ENCODE measurements around the gene MSANTD2.
"Not testable (repeated sequence)": the region's sequence is repeated elsewhere in the genome, so short reads cannot be mapped to it uniquely, and the experiment has no call there.

Gene MSANTD2

DNA sequence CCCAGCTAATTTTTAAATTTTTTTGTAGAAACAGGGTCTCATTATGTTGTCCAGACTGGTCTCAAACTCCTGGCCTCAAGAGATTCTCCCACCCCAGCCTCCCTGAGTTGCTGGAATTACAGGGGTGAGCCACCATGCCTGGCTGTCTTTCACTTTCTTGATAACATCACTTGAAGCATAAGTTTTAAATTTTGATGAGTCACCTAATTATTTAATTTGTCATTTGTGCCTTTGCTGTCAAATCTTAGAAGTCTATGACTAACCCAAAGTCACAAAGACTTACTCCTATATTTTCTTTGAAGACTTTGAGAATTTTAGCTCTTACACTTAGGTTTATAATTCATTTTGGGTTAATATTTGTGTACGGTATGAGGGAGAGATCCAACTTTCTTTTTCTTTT is 14.5 kb upstream of the MSANTD2 start:
- DNase-seq = no peak

DNA sequence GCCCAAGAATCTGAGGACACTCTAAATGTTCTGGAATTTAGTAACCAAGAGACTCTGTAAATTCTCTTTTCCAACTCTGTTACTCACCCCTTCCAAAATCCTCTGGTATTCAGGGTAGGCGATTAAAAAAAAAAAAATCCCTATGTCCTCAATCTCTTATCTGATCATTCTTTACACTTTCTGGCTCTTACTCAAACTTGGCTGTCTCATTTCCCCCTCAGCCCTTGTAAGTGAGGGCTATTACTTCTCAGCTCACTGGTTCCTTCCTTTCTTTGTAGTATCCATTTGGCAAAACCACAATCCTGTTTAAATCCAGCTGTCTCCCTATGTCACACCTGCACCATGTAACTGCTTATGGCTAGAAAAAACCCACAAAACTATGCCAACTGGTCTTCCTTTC is 12.7 kb upstream of the MSANTD2 start:
- no peak for DNase-seq

DNA sequence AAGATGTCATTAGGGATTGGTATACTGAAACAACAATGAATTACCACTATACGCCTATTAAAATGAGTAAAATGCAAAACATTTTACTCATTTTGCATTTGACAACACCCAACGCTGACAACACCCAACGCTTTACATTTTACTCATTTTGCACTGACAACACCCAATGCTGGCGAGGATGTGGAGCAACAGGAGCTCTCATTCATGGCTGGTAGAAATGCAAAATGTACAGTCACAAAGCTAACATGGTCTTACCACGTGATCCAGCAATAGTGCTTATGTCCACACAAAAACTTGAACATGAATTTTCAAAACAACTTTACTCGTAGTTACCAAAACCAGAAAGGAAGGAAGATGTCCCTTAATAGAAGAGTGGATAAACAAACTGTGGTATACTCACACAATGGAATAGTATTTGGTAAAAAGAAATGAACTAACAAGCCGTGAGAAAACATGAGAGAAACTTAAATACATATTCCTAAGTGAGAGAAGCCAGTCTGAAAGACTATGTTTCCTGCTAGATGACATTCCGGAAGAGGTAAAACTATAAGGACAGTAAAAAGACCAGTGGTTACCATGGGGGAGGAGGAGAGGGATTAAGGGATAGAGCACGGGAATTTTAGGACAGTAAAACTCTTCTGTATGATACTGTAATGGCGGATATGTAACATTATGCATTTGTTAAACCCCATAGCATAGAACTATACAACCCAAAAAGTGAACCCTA is 11.4 kb upstream of the MSANTD2 start:
- no peak for DNase-seq

DNA sequence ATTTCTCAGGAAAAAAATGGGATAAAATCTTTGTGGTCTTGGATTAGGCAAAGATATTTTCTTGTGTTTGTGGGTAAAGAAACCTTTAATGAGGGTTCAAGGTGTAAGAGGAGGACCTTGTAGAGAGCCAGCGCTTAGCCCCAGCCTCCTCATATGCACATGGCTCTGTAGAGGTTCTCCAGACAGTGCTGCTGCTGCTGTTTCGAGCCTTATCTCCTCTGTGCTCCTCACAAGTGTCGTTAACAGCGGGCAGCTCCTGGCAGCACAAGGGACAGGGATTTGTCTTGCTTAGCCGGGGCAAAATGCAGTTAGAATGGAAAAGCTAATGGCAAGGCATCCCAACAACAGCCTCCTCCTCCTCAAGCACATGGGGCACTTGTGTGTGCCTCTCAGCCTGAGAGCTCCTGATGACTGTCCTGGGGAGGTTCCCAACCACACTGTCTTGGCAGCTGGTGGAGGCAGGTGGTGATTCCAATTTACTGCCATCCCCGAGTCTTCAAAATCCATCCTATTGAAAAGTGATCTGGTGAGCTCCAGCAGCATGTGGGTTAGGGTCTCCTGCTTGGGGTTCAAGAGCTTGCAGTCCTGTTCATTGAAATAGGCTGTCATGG is 7.6 kb upstream of the MSANTD2 start:
- no peak for DNase-seq

DNA sequence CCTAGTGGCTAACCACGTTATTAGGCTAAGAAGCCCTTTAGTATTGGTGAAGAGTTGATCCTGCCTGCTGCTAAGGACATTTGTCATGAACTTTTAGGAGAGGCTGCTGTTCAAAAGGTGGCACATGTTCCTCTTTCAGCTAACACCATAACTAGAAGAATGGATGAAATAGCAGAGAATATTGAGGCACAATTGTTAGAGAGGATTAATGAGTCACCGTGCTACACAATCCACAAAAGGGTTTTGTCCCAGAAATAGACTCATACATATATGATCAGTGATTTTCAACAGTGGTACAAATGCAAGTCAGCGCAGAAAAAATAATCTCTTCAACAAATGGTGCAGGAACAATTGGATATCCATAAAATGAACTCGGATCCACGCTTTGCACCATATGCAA is 7.0 kb upstream of the MSANTD2 start:
- DNase-seq = no peak

DNA sequence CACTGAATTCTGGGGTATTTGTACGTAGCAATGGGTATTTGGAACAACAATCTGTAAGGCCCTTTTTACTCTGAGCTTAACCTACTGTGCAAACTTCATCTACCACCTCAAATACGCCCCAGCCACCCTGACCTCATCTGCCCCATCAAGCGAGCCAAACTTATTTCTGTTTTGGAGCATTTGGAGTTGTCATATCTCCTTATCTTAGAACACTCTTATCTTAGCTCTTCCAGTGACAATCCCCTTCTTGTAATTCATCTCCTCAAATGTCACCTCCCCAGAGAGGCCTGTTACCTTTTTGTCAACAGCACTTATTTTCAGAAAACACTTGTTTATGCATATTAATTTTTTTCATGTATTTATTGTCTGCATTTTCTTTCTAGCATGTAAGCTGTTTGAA is 4.7 kb upstream of the MSANTD2 start:
- DNase-seq = no peak

DNA sequence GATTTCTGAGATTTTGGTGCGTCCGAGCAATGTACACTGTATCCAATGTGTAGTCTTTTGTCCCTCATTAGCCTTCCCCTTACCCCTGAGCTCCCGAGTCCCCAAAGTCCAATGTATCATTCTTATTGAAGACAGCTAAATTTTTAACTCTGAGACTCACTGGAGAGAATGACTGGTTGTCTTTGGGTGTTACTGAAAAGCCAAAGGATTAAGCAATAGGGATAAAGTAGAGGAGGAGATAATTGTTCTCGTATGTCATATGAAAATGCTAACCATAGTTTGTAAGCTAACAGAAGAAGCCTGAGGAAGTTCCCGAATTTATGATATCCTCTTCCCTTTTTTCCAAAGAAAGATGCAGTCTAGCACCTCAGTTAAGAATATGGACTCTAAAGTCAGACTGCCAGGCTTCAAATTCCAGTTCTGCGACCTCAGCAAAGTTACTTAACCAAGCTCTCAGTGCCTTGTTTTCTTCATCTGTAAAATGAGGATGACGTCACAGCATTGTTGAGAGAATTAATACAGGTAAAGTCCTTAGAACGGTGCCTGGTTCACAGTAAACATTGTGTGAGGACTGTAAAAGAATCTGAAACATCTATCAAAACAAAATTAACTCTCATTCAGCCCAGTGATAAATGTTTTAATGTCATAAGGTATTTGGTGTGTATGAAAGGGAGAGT is 1.6 kb upstream of the MSANTD2 start:
- no peak for DNase-seq

DNA sequence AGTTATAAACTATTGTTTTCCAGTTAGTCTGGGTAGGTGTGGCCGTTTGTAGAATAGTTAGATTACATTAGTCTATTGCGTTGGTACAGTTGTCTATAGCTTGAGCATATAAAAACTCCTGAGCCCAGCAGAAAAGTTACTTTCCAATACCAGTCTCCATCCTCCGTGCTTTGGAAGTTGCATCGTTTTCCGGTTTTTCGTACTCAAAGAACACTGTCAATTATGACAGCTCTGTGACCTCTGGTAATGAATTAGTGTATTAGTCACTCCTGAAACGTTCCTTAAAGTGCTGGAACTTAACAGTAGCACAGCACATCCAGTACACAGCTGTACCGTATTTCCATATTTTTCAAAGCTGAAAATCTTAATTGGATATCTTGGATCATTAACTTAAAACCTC is 808 bp upstream of the MSANTD2 start:
- DNase-seq = no peak

DNA sequence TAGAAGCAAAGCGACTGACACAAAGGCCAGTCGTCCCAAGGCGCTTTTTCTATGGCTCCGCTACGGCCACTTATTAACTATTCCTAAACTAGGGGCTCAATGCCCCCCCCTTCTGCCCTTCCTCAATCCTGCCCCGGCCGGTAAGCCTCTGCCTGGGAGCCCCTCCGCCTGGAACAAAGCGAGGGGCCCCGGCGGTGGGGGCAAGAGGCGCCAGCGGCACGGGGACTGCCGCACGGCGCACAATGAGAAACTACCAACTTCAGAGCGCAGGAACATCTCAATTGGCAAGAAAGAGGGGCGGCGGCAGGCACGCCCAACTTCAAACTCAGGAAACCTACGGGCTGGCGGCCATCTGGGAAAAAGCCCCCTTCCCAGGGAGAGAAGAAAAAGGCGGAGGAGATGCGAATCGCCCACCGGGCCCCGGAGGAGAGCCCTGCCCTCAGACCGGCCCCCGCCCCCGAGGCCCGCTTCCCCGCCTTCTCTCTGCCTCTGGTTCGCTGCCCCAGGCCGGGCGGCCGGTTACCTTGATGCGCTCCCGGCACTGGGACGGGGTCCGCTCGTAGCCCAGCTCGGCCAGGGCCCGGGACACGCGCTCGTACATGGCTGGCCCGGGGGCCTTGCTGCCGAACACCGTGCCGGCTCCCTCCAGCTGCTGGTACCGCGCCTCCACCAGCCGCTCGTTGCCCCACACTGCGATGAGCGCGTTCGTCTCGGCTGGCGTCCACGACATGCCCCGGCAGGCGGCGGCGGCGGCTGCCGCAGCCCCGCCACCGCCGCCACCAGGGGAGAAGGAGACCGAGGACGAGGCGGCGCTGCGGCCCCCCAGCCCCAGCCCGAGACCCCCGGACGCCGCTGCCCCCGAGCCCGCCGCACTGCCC is 619 bp downstream of the MSANTD2 start:
- peak; percentile 63 for DNase-seq

DNA sequence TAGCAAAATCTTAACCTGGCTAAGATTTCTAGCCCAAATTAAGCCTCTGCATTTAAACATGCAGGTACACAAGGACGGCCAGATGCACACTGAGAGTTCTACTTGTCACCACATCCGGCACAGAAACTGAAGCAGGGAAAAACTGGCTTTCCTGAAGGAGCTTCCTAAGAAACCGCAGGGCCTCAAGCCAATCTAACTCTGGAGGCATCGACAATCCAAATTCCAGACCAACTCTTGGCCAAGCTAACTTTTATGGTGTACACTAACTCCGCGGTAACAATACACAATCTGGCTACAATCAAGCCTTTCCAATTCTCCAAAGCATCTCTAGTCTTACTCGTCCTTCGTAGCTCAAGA is 1.2 kb downstream of the MSANTD2 start:
- no peak for DNase-seq

DNA sequence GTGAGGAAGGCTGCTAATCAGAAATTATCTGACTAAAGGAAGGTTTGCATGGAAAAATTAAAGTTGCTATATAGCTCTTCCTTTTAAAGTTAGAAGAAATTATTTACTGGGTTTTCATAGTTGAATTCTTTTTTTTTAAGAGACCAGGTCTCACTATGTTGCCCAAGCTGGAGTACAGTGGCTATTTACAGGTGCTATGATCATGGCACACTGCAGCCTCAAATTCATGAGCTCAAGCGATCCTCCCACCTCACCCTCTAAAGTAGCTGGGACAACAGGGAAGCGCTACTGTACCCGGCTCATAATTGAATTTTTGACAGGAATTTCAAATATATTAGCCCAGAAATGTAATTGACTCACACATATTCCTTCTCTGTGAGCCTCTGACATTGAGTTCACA is 3.9 kb downstream of the MSANTD2 start:
- DNase-seq = no peak

DNA sequence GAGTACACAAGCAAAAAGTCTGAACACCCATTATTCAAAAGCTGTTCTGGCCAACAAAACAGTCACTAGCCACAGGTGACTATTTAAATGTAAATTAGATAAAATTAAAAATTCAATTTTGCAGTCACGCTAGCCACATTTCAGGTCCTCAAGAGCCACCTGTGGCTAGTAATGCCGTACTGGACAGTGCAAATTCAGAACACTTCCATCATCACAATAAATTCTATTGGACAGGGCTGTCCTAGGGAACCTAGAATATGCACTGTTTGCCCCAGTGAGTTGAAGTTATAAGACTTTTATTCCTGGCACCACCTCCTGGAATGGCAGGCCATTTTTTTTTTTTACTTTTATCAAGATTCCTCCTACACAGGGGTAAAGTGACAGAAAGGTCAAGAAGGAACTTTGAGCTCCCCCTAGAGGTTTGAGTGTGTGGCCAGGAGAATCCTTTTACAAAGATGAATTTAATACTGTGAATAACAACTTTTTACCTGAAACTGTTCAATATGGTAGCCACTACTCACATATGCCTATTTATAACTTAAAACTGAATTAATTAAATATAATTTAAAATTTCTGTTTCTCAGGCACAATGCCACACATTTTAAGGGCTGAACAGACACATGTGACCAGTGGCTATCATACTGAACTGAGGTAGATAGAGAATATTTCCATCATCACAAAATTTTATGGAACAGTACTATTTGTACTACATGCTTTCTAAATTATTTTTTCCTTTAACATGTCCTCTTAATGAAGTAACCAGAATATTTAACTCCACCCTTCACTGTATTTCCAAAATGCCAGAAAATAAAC is 6.5 kb downstream of the MSANTD2 start:
- no peak for DNase-seq

DNA sequence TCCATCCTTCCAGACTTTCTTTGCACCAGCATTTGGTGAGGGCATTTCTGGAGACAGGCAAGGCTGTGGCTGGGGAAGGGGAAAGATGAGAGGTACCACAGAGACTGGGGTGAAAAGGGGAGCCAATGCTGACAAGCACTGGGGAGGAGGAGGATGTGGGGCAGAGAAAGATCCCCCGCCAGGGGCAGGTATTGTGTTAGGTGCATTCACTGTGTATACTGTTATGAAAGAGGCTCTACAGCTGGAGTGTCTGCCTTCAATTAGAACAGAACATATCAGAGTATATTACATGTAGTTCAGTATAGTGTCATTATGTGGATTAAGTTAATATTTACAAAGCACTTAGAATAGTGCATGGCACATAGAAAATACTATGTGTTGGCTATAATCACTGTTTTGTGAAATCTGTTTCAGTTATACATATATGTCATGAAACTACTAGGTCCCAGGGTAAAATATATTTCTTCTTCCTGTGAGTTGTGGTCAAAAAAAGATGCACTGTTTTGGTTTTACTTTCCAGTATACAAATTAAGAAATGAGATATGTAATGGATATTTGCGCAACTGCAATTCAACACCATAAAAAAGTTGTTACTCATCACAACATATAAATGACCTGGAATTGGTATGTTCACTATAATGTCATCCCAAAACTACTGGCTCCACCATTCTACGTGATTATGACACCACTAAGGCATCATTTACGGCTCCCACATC is 8.4 kb downstream of the MSANTD2 start:
- no peak for DNase-seq

DNA sequence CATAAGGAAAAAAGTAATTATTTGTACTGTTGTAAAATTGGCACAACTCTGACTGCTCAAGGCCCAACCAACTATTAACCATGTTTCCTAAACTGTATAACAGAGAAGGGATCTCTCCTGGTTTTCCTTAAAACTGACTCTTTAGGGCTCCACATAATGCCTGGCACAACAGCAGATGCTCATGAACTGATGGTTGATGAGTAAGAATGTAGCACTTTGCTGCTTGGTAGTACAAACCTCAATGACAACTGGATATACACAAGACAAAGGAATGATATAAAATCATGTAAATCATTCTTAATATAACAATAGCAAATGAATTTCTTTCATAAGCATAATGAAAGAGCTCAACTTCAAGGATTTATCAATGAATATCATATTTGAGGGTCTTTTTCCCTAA is 11.7 kb downstream of the MSANTD2 start:
- DNase-seq = no peak

DNA sequence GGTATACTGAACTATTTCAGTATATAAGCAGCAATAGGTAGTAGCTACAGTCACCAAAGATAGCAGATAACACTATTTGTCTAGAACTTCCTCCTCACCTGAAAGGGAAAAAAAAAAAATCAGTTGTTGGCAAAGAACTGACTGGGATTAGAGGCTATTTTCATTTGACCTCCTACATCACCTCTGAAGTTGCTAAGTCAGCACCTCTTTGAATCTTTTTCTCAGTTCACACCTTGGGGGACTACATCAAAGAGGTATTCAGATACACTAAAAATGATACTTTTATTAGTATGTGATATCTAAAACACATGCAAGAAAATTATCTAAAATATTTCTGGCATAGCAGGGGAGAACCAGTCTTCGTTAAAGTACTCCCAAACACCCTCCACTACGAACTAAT is 16.2 kb downstream of the MSANTD2 start:
- no peak for DNase-seq

DNA sequence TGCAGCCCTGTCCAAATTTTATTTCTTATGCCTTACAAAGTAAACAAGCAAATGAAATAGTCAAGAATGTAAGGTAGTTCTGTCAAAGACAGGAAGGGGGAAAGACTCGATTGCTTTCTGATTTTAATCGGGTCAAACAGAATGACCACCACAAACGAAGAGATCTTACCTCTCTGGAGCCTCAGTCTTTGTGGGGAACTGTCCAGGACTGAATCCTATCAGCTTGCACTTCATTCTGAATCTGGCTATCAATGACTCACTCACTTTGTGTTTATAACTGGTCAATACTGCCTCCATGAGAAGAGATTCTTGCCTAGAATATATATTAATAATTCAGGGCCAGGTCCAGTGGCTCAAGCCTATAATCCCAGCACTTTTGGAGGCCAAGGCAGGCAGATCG is 17.2 kb downstream of the MSANTD2 start:
- no peak for DNase-seq

DNA sequence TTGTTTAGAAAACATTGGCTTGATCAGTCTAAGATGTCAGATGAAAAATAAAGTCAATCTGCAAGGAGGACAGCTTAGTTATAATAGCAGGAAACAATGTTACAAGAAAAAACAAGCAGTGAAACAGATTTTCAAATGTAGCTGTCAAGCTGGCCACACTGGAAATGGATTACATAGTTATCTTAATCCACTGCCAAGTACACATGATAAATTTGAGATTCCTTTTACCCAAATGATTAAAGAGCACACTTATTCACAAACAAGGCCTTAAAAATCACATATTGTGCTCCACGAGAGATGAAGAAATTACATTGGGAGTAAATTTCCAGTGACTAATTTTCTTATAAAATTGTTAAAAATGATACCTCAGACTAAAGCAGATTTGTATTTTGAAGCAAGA is 20.6 kb downstream of the MSANTD2 start:
- DNase-seq = no peak

DNA sequence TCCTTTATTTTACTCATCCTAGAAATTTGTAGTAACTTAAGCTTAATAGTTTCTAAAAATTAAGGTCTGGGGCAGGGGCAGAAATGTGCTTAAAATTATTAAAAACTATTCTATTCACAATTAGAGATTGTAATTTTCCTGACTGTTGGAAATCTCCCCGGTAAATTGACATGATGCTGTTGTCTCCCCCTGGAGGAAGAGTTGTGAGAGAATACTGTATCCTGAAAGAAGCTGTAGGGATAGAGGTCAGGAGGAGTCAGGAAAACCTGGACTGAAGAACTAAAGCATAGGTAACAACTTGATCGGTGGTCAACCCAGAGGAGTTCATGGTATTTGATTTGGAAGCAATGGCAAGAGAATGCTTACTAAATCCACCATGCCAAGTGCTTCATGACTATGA is 21.9 kb downstream of the MSANTD2 start:
- no peak for DNase-seq

DNA sequence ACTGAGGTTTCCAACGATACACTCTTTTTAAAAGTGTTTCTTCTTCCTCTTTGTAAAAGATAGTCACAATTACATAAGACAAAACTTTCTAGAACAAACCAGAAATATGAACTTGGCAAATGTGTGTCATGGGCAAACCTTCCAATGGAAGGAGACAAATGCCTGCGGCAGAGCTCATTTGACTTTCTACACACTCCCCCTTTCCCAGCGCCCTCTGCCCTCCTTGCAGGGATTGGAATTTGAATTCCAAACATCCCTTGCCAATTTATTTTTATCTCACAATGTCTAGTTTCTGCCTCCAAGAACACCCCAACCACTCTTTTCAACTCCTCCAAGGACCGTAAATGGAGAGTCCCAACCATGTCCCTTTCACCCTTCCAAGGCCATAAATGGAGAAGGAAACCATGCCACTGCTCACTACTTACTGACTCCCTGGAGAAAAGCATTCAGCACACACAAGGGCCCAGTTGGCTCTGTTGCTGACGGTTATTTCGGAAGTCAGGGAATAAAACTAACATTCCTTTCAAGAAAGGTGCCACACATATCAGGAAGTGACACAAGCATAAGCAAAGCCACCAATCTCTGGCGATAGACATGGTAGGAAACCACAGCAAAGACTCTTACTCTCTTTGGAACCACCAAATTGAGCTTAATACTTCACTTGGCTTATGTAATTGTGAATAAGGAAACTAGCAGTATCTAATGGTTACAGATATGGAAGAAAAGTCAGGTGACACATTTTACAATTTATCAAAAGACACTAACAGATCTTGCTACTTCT is 23.2 kb downstream of the MSANTD2 start:
- DNase-seq = no peak

DNA sequence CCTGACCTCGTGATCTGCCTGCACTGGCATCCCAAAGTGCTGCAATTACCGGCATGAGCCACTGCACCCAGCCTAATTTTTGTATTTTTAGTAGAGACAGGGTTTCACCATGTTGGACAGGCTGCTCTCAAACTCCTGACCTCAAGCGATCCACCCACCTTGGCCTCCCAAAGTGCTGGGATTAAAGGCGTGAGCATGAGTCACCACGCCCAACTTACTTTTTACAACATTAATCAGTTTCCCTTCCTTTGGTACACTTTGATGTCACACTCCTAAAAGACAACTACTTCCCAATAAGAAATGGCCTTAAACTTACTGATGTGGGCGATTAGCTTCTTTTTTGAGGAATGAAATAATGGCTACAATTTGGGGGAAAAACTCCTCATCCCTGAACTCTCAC is 29.2 kb downstream of the MSANTD2 start:
- DNase-seq = not testable (repeated sequence)

Data from stimulated activated CD8-positive, alpha-beta memory T cell treated with anti-CD3 and anti-CD28 coated beads, Interleukin-4, amount 100 ng/mL, for 48 hours (primary cell).